ENCODE results near the gene MYADM.
A peak's percentile ranks its signal among the peaks of the same experiment; 100 is the strongest.

Gene MYADM

GRCh38 chr19:53868892-53869804, 1.5 kb downstream of the MYADM start (continued):
- TF ChIP-seq, protein P1, sequence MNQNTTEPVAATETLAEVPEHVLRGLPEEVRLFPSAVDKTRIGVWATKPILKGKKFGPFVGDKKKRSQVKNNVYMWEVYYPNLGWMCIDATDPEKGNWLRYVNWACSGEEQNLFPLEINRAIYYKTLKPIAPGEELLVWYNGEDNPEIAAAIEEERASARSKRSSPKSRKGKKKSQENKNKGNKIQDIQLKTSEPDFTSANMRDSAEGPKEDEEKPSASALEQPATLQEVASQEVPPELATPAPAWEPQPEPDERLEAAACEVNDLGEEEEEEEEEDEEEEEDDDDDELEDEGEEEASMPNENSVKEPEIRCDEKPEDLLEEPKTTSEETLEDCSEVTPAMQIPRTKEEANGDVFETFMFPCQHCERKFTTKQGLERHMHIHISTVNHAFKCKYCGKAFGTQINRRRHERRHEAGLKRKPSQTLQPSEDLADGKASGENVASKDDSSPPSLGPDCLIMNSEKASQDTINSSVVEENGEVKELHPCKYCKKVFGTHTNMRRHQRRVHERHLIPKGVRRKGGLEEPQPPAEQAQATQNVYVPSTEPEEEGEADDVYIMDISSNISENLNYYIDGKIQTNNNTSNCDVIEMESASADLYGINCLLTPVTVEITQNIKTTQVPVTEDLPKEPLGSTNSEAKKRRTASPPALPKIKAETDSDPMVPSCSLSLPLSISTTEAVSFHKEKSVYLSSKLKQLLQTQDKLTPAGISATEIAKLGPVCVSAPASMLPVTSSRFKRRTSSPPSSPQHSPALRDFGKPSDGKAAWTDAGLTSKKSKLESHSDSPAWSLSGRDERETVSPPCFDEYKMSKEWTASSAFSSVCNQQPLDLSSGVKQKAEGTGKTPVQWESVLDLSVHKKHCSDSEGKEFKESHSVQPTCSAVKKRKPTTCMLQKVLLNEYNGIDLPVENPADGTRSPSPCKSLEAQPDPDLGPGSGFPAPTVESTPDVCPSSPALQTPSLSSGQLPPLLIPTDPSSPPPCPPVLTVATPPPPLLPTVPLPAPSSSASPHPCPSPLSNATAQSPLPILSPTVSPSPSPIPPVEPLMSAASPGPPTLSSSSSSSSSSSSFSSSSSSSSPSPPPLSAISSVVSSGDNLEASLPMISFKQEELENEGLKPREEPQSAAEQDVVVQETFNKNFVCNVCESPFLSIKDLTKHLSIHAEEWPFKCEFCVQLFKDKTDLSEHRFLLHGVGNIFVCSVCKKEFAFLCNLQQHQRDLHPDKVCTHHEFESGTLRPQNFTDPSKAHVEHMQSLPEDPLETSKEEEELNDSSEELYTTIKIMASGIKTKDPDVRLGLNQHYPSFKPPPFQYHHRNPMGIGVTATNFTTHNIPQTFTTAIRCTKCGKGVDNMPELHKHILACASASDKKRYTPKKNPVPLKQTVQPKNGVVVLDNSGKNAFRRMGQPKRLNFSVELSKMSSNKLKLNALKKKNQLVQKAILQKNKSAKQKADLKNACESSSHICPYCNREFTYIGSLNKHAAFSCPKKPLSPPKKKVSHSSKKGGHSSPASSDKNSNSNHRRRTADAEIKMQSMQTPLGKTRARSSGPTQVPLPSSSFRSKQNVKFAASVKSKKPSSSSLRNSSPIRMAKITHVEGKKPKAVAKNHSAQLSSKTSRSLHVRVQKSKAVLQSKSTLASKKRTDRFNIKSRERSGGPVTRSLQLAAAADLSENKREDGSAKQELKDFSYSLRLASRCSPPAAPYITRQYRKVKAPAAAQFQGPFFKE (tag by site-specific recombination; IDR thresholded peaks at IDR 0.05; ENCODE audit: borderline replicate concordance): no peak
- TF ChIP-seq PRDM1 (tag by site-specific recombination; IDR thresholded peaks at IDR 0.05) (0 out of 2 replicates have a peak, but pooled peaks have one; percentile 24), ZNF548 (tag by site-specific recombination; IDR thresholded peaks at IDR 0.05) (no peak), ZBTB8A (tag by site-specific recombination; IDR thresholded peaks at IDR 0.05) (peak; percentile 75), ZBTB10 (tag by site-specific recombination; IDR thresholded peaks at IDR 0.05) (peak; percentile 82), GLI4 (tag by site-specific recombination; IDR thresholded peaks at IDR 0.05) (no peak), ZNF514 (tag by site-specific recombination; IDR thresholded peaks at IDR 0.05) (no peak), KLF9 (tag by site-specific recombination; IDR thresholded peaks at IDR 0.05; ENCODE audit: low read depth) (peak; percentile 77; the same call in 1 of the 2 replicates), ZNF132 (tag by site-specific recombination; IDR thresholded peaks at IDR 0.05; ENCODE audit: borderline replicate concordance) (no peak), ZBTB17 (tag by site-specific recombination; IDR thresholded peaks at IDR 0.05) (peak; percentile 29; the same call in 1 of the 2 replicates), ZNF654 (tag by site-specific recombination; IDR thresholded peaks at IDR 0.05; ENCODE audit: low read depth) (no peak), ZNF791 (tag by site-specific recombination; IDR thresholded peaks at IDR 0.05) (no peak), ZNF202 (tag by site-specific recombination; IDR thresholded peaks at IDR 0.05; ENCODE audit: borderline replicate concordance) (no peak), ZNF830 (tag by site-specific recombination; IDR thresholded peaks at IDR 0.05; ENCODE audit: low read depth) (no peak), ZNF629 (tag by site-specific recombination; IDR thresholded peaks at IDR 0.05) (peak; percentile 34; the same call in 1 of the 2 replicates), OVOL3 (tag by site-specific recombination; IDR thresholded peaks at IDR 0.05) (no peak)
- TF ChIP-seq, protein P2, sequence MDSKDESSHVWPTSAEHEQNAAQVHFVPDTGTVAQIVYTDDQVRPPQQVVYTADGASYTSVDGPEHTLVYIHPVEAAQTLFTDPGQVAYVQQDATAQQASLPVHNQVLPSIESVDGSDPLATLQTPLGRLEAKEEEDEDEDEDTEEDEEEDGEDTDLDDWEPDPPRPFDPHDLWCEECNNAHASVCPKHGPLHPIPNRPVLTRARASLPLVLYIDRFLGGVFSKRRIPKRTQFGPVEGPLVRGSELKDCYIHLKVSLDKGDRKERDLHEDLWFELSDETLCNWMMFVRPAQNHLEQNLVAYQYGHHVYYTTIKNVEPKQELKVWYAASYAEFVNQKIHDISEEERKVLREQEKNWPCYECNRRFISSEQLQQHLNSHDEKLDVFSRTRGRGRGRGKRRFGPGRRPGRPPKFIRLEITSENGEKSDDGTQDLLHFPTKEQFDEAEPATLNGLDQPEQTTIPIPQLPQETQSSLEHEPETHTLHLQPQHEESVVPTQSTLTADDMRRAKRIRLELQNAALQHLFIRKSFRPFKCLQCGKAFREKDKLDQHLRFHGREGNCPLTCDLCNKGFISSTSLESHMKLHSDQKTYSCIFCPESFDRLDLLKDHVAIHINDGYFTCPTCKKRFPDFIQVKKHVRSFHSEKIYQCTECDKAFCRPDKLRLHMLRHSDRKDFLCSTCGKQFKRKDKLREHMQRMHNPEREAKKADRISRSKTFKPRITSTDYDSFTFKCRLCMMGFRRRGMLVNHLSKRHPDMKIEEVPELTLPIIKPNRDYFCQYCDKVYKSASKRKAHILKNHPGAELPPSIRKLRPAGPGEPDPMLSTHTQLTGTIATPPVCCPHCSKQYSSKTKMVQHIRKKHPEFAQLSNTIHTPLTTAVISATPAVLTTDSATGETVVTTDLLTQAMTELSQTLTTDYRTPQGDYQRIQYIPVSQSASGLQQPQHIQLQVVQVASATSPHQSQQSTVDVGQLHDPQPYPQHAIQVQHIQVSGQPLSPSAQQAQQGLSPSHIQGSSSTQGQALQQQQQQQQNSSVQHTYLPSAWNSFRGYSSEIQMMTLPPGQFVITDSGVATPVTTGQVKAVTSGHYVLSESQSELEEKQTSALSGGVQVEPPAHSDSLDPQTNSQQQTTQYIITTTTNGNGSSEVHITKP (tag by site-specific recombination; IDR thresholded peaks at IDR 0.05): peak; percentile 73
- TF ChIP-seq, protein P3, sequence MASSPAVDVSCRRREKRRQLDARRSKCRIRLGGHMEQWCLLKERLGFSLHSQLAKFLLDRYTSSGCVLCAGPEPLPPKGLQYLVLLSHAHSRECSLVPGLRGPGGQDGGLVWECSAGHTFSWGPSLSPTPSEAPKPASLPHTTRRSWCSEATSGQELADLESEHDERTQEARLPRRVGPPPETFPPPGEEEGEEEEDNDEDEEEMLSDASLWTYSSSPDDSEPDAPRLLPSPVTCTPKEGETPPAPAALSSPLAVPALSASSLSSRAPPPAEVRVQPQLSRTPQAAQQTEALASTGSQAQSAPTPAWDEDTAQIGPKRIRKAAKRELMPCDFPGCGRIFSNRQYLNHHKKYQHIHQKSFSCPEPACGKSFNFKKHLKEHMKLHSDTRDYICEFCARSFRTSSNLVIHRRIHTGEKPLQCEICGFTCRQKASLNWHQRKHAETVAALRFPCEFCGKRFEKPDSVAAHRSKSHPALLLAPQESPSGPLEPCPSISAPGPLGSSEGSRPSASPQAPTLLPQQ (tag by site-specific recombination; IDR thresholded peaks at IDR 0.05): peak; percentile 24
- TF ChIP-seq, protein P4, sequence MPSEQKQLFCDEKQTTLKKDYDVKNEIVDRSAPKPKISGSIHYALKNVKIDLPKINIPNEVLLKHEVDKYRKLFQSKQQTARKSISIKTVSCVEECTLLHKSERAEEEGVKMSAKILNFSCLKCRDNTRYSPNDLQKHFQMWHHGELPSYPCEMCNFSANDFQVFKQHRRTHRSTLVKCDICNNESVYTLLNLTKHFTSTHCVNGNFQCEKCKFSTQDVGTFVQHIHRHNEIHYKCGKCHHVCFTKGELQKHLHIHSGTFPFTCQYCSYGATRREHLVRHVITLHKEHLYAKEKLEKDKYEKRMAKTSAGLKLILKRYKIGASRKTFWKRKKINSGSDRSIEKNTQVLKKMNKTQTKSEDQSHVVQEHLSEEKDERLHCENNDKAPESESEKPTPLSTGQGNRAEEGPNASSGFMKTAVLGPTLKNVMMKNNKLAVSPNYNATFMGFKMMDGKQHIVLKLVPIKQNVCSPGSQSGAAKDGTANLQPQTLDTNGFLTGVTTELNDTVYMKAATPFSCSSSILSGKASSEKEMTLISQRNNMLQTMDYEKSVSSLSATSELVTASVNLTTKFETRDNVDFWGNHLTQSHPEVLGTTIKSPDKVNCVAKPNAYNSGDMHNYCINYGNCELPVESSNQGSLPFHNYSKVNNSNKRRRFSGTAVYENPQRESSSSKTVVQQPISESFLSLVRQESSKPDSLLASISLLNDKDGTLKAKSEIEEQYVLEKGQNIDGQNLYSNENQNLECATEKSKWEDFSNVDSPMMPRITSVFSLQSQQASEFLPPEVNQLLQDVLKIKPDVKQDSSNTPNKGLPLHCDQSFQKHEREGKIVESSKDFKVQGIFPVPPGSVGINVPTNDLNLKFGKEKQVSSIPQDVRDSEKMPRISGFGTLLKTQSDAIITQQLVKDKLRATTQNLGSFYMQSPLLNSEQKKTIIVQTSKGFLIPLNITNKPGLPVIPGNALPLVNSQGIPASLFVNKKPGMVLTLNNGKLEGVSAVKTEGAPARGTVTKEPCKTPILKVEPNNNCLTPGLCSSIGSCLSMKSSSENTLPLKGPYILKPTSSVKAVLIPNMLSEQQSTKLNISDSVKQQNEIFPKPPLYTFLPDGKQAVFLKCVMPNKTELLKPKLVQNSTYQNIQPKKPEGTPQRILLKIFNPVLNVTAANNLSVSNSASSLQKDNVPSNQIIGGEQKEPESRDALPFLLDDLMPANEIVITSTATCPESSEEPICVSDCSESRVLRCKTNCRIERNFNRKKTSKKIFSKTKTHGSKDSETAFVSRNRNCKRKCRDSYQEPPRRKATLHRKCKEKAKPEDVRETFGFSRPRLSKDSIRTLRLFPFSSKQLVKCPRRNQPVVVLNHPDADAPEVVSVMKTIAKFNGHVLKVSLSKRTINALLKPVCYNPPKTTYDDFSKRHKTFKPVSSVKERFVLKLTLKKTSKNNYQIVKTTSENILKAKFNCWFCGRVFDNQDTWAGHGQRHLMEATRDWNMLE (tag by site-specific recombination; conservative IDR thresholded peaks at IDR 0.05; ENCODE audit: low read depth): no peak
